T-helper 22 cell (primary cell): Measurements from ENCODE around the gene LRR1.
A peak's percentile ranks its signal among the peaks of the same experiment; 100 is the strongest.
"Not testable (repeated sequence)": the region's sequence is repeated elsewhere in the genome, so short reads cannot be mapped to it uniquely, and the experiment has no call there.

Experiments used
- DNase-seq: peaks from one replicate; pipeline ENCODE4 v3.0.0-alpha.2; 2020; ENCODE audit warnings: low read depth

Gene LRR1

GRCh38 chr14:49585803-49586672 lies 12.7 kb upstream of the LRR1 start, which contains the start of gene RPS29:
RPS29 (minus strand) TSS chr14:49586380; CDS start chr14:49586346, 34 bp downstream.
- peak; percentile 95 for DNase-seq

- no peak for DNase-seq
These were observed 11.9 kb upstream of the LRR1 start for GRCh38 chr14:49586673-49587460.

- DNase-seq, result no peak
These were observed 9.4 kb upstream of the LRR1 start for GRCh38 chr14:49589387-49589786.

GRCh38 chr14:49593016-49593415 lies 5.7 kb upstream of the LRR1 start:
- DNase-seq, result no peak

GRCh38 chr14:49594347-49595091 lies 4.2 kb upstream of the LRR1 start:
- no peak for DNase-seq

- no peak for DNase-seq
These were observed 603 bp upstream of the LRR1 start for GRCh38 chr14:49598189-49598484.

- DNase-seq, result no peak
These were observed 8.8 kb downstream of the LRR1 start for GRCh38 chr14:49607583-49607982.

GRCh38 chr14:49612251-49612650 lies 13.5 kb downstream of the LRR1 start:
- DNase-seq, result no peak

- DNase-seq, result no peak
These were observed 13.9 kb downstream of the LRR1 start for GRCh38 chr14:49612671-49613070.

GRCh38 chr14:49614196-49614595 lies 15.5 kb downstream of the LRR1 start:
- no peak for DNase-seq

- no peak for DNase-seq
These were observed 17.0 kb downstream of the LRR1 start for GRCh38 chr14:49615776-49616175.

- DNase-seq, result no peak
These were observed 19.2 kb downstream of the LRR1 start for GRCh38 chr14:49617852-49618519.

- not testable (repeated sequence) for DNase-seq
These were observed 20.5 kb downstream of the LRR1 start for GRCh38 chr14:49619273-49619672.

- DNase-seq, result no peak
These were observed 21.0 kb downstream of the LRR1 start for GRCh38 chr14:49619730-49620129.

- DNase-seq, result peak; percentile 91
These were observed 21.7 kb downstream of the LRR1 start, which contains the start of the genes MGAT2 and RPL36AL for GRCh38 chr14:49620182-49621113. MGAT2 (plus strand) TSS chr14:49620799; CDS start chr14:49621269, 470 bp downstream. RPL36AL (minus strand) TSS chr14:49620626; CDS start chr14:49619104, 1,522 bp downstream.

GRCh38 chr14:49621114-49621881 lies 22.6 kb downstream of the LRR1 start:
- no peak for DNase-seq

GRCh38 chr14:49622022-49622607 lies 23.4 kb downstream of the LRR1 start:
- no peak for DNase-seq

GRCh38 chr14:49623387-49623786 lies 24.6 kb downstream of the LRR1 start:
- no peak for DNase-seq
